SK-N-SH treated with all-trans-retinoic acid at 6 μM for 48 hours (cell line): ENCODE measurements around the gene CGNL1.

ENCODE experiments used
- ATAC-seq: fragments of 200-7000 bp; cut with Tn5 transposase; 3 replicates; pipeline ENCODE4 v1.9.1; 2020; ENCODE audit warnings: mild to moderate bottlenecking, moderate library complexity
- ARNTL ChIP-seq: fragments of 450-650 bp; formaldehyde crosslinking; IDR thresholded peaks from 2 replicates; pipeline ENCODE4 v1.5.0; 2020; ENCODE audit warnings: low read depth, mild to moderate bottlenecking, moderate library complexity, borderline replicate concordance
- BACH2 ChIP-seq: fragments of 250-450 bp; sonication (Bioruptor Pico); IDR thresholded peaks from 2 replicates; pipeline ENCODE4 v1.9.0; 2021; ENCODE audit warnings: mild to moderate bottlenecking, borderline replicate concordance
- CSDC2 ChIP-seq: fragments of 250-450 bp; sonication (Bioruptor Pico); IDR thresholded peaks from 2 replicates; pipeline ENCODE4 v1.5.0; 2020; ENCODE audit warnings: mild to moderate bottlenecking, moderate library complexity
- CSRNP3 ChIP-seq: fragments of 250-450 bp; sonication (Bioruptor Pico); IDR thresholded peaks from 2 replicates; pipeline ENCODE4 v1.5.1; 2021; ENCODE audit warnings: mild to moderate bottlenecking, moderate library complexity
- ESRRG ChIP-seq: fragments of 250-450 bp; sonication (Bioruptor Pico); IDR thresholded peaks from 2 replicates; pipeline ENCODE4 v1.6.1; 2021; ENCODE audit warnings: mild to moderate bottlenecking
- ISL1 ChIP-seq: fragments of 250-450 bp; sonication (Bioruptor Pico); IDR thresholded peaks from 2 replicates; pipeline ENCODE4 v2.1.2; 2022; ENCODE audit warnings: mild to moderate bottlenecking, moderate library complexity
- OSR1 ChIP-seq: fragments of 250-450 bp; sonication (Bioruptor Pico); IDR thresholded peaks from 2 replicates; pipeline ENCODE4 v1.8.0; 2022; ENCODE audit warnings: moderate library complexity, mild to moderate bottlenecking, inconsistent platforms
- PATZ1 ChIP-seq: fragments of 250-450 bp; sonication (Bioruptor Pico); IDR thresholded peaks from 2 replicates; pipeline ENCODE4 v1.8.0; 2020; ENCODE audit warnings: mild to moderate bottlenecking, moderate library complexity, borderline replicate concordance
- POU6F1 ChIP-seq: fragments of 250-450 bp; sonication (Bioruptor Pico); IDR thresholded peaks from 2 replicates; pipeline ENCODE4 v1.8.0; 2021; ENCODE audit warnings: low read depth, mild to moderate bottlenecking, moderate library complexity, borderline replicate concordance
- PPARA ChIP-seq: fragments of 250-450 bp; sonication (Bioruptor Pico); IDR thresholded peaks from 2 replicates; pipeline ENCODE4 v1.5.0; 2020; ENCODE audit warnings: mild to moderate bottlenecking, borderline replicate concordance
- SNAI2 ChIP-seq: fragments of 250-450 bp; sonication (Bioruptor Pico); IDR thresholded peaks from 2 replicates; pipeline ENCODE4 v1.5.0; 2020; ENCODE audit warnings: mild to moderate bottlenecking, moderate library complexity
- TCF4 ChIP-seq: fragments of 250-450 bp; sonication (Bioruptor Pico); IDR thresholded peaks from 2 replicates; pipeline ENCODE4 v1.8.0; 2021; ENCODE audit warnings: mild to moderate bottlenecking, moderate library complexity, borderline replicate concordance
- TOX ChIP-seq: fragments of 250-450 bp; sonication (Bioruptor Pico); IDR thresholded peaks from 2 replicates; pipeline ENCODE4 v1.8.0; 2021; ENCODE audit warnings: mild to moderate bottlenecking, moderate library complexity, borderline replicate concordance
- ZC3H10 ChIP-seq: fragments of 250-450 bp; sonication (Bioruptor Pico); IDR thresholded peaks from 2 replicates; pipeline ENCODE4 v1.5.1; 2021; ENCODE audit warnings: mild to moderate bottlenecking, moderate library complexity
- ZFP3 ChIP-seq: fragments of 250-450 bp; sonication (Bioruptor Pico); IDR thresholded peaks from 2 replicates; pipeline ENCODE4 v1.5.0; 2020; ENCODE audit warnings: mild to moderate bottlenecking, moderate library complexity
- ZFP30 ChIP-seq: fragments of 450-650 bp; formaldehyde crosslinking; IDR thresholded peaks from 2 replicates; pipeline ENCODE4 v1.5.0; 2022; ENCODE audit warnings: mild to moderate bottlenecking, moderate library complexity
- ZNF565 ChIP-seq: fragments of 450-650 bp; formaldehyde crosslinking; conservative IDR thresholded peaks from 2 replicates; pipeline ENCODE4 v1.5.0; 2020; ENCODE audit warnings: low read depth, mild to moderate bottlenecking, moderate library complexity
- ZNF70 ChIP-seq: fragments of 450-650 bp; formaldehyde crosslinking; IDR thresholded peaks from 2 replicates; pipeline ENCODE4 v1.5.0; 2020; ENCODE audit warnings: mild to moderate bottlenecking, moderate library complexity
- ZNF8 ChIP-seq: fragments of 450-650 bp; formaldehyde crosslinking; IDR thresholded peaks from 2 replicates; pipeline ENCODE4 v1.5.0; 2020; ENCODE audit warnings: mild to moderate bottlenecking, moderate library complexity
- TF ChIP-seq, protein P1 (sequence below): fragments of 250-450 bp; sonication (Bioruptor Pico); IDR thresholded peaks from 2 replicates; pipeline ENCODE4 v1.5.0; 2020; ENCODE audit warnings: mild to moderate bottlenecking, moderate library complexity
- TF ChIP-seq, protein P2 (sequence below): fragments of 250-450 bp; sonication (Bioruptor Pico); IDR thresholded peaks from 2 replicates; pipeline ENCODE4 v1.5.1; 2020; ENCODE audit warnings: low read depth, mild to moderate bottlenecking, moderate library complexity

CGNL1 gene

DNA sequence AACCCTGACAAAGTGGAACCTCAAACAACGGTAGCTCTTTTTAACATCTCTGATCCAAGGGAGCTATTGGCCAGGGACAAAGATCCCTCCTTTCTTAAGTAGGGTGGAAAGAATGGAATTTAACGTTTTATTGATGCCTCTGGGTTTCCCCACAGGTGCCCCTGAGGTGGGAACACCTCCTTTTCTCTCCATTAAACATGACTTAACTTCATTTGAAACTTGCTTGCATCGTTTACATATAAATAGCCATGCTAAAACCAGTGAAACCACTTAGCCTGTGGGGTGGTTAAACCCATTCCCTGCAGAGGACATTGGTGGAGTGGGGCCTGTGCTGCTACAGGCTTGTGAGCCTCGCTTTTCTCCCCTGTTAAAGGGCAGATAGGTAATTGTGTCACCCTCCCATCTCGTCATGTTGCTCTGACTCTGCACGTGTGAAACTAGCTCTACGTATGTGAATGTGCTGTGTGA lies 9.7 kb downstream of the CGNL1 start:
- ATAC-seq: no peak
- TF ChIP-seq, protein P1, sequence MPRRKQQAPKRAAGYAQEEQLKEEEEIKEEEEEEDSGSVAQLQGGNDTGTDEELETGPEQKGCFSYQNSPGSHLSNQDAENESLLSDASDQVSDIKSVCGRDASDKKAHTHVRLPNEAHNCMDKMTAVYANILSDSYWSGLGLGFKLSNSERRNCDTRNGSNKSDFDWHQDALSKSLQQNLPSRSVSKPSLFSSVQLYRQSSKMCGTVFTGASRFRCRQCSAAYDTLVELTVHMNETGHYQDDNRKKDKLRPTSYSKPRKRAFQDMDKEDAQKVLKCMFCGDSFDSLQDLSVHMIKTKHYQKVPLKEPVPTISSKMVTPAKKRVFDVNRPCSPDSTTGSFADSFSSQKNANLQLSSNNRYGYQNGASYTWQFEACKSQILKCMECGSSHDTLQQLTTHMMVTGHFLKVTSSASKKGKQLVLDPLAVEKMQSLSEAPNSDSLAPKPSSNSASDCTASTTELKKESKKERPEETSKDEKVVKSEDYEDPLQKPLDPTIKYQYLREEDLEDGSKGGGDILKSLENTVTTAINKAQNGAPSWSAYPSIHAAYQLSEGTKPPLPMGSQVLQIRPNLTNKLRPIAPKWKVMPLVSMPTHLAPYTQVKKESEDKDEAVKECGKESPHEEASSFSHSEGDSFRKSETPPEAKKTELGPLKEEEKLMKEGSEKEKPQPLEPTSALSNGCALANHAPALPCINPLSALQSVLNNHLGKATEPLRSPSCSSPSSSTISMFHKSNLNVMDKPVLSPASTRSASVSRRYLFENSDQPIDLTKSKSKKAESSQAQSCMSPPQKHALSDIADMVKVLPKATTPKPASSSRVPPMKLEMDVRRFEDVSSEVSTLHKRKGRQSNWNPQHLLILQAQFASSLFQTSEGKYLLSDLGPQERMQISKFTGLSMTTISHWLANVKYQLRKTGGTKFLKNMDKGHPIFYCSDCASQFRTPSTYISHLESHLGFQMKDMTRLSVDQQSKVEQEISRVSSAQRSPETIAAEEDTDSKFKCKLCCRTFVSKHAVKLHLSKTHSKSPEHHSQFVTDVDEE (CRISPR knock-in tag): no peak
- TF ChIP-seq ZNF8 (CRISPR knock-in tag) (no peak), ZC3H10 (CRISPR knock-in tag) (no peak), BACH2 (no peak), ESRRG (no peak), ZNF565 (CRISPR knock-in tag) (no peak), CSDC2 (CRISPR knock-in tag) (no peak), PPARA (CRISPR knock-in tag) (no peak), POU6F1 (CRISPR knock-in tag) (no peak), ZFP3 (CRISPR knock-in tag) (no peak)
- TF ChIP-seq, protein P2, sequence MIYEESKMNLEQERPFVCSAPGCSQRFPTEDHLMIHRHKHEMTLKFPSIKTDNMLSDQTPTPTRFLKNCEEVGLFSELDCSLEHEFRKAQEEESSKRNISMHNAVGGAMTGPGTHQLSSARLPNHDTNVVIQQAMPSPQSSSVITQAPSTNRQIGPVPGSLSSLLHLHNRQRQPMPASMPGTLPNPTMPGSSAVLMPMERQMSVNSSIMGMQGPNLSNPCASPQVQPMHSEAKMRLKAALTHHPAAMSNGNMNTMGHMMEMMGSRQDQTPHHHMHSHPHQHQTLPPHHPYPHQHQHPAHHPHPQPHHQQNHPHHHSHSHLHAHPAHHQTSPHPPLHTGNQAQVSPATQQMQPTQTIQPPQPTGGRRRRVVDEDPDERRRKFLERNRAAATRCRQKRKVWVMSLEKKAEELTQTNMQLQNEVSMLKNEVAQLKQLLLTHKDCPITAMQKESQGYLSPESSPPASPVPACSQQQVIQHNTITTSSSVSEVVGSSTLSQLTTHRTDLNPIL (CRISPR knock-in tag): no peak

- ATAC-seq: no peak
- TF ChIP-seq ZC3H10 (CRISPR knock-in tag) (no peak), OSR1 (CRISPR knock-in tag) (no peak), PATZ1 (CRISPR knock-in tag) (no peak), CSRNP3 (CRISPR knock-in tag) (no peak), TOX (CRISPR knock-in tag) (no peak), CSDC2 (CRISPR knock-in tag) (no peak), ZNF70 (CRISPR knock-in tag) (no peak), ESRRG (no peak), POU6F1 (CRISPR knock-in tag) (no peak), ZFP3 (CRISPR knock-in tag) (no peak), ZFP30 (CRISPR knock-in tag) (no peak), PPARA (CRISPR knock-in tag) (no peak), SNAI2 (CRISPR knock-in tag) (no peak), TCF4 (no peak), ZNF8 (CRISPR knock-in tag) (no peak), ARNTL (no peak), ISL1 (no peak), ZNF565 (CRISPR knock-in tag) (no peak)
- TF ChIP-seq, protein P1 (CRISPR knock-in tag): no peak
- TF ChIP-seq, protein P2 (CRISPR knock-in tag): no peak
These were observed 10.7 kb downstream of the CGNL1 start for GRCh38 chr15:57386976-57387375.
